ENCODE data around the gene ST13.
"Not testable (repeated sequence)": the region's sequence is repeated elsewhere in the genome, so short reads cannot be mapped to it uniquely, and the experiment has no call there.

Gene ST13

DNA sequence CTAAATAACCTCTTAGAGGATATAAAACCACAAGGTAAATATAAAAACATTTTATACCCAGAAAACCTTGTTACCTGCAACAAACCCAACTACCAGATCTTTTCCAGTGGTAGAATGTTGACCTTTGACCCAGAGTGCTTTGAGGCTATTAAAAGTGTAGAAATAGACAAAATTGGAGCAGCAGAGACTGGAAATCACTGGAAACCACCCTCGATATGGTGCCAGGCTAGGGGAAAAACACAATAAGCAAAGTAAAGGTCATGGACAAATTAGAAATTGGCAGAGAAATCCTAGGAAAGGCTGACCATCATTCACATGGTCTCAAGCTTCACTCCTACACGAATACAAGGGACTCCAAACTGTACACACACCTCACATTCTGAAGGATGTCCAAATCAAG, 64.0 kb downstream of the ST13 start:
- Histone ChIP-seq H3K36me3 (peaks cover 16% of the 10 kb centered on the region), H3K9me3 (ENCODE audit: severe bottlenecking) (no peaks in the 10 kb centered on the region), H3K4me3 (ENCODE audit: low read depth, low read length) (no peak overlapping the region), H3K27me3 (ENCODE audit: insufficient read depth, low read depth, severe bottlenecking) (no peaks in the 10 kb centered on the region), H3K27ac (no peak overlapping the region)
- TF ChIP-seq CTCF (IDR thresholded peaks at IDR 0.05; ENCODE audit: low read depth, low read length), result no peak
- no peak for DNase-seq

DNA sequence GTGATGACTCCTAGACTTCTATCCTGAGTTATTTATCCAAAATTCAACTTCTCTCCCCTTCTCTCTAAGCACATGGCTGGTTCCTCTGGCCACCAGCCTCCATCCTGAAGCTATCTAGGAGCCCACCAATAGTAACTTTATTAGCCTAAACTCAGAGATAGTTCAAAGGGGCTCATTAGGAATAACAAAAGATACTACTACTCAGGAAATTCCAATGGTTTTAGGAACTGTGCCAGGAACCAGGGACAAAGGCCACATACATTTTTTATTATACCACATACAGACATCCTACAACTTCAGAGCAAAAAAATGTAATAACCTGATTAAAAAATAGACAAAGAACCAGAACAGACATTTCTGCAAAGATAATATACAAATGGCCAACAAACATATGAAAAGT, 65.2 kb downstream of the ST13 start:
- Histone ChIP-seq H3K27ac (no peak overlapping the region), H3K4me3 (ENCODE audit: low read depth, low read length) (no peak overlapping the region), H3K36me3 (peaks cover 16% of the 10 kb centered on the region), H3K27me3 (ENCODE audit: insufficient read depth, low read depth, severe bottlenecking) (no peaks in the 10 kb centered on the region), H3K9me3 (ENCODE audit: severe bottlenecking) (no peaks in the 10 kb centered on the region)
- no peak for TF ChIP-seq CTCF (IDR thresholded peaks at IDR 0.05; ENCODE audit: low read depth, low read length)
- DNase-seq, result no peak

DNA sequence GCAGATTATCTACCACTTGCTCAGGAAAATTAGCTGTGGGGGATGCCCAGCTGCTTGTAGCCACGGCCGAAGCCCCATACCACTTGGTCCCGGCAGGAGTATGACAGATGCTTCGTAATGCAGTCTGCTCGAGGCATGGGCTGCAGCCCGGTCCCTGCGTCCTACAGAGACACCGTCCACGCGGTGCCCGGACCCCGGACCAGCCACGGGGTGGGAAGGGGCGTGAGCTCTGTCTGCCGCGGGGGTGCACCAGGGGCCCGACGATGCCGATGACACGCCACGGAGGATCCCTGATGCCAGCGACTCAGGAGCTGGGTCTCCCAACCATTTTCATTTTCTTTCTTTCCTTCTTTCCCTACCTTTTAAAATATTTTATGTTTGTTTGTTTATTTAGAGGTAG, 67.3 kb downstream of the ST13 start:
- H3K27ac ChIP-seq, result no peak overlapping the region
- H3K36me3 ChIP-seq, result peaks cover 17% of the 10 kb centered on the region
- no peak overlapping the region for H3K4me3 ChIP-seq (ENCODE audit: low read depth, low read length)
- no peaks in the 10 kb centered on the region for H3K27me3 ChIP-seq (ENCODE audit: insufficient read depth, low read depth, severe bottlenecking)
- TF ChIP-seq CTCF (IDR thresholded peaks at IDR 0.05; ENCODE audit: low read depth, low read length), result no peak
- H3K9me3 ChIP-seq (ENCODE audit: severe bottlenecking), result no peaks in the 10 kb centered on the region
- no peak for DNase-seq

DNA sequence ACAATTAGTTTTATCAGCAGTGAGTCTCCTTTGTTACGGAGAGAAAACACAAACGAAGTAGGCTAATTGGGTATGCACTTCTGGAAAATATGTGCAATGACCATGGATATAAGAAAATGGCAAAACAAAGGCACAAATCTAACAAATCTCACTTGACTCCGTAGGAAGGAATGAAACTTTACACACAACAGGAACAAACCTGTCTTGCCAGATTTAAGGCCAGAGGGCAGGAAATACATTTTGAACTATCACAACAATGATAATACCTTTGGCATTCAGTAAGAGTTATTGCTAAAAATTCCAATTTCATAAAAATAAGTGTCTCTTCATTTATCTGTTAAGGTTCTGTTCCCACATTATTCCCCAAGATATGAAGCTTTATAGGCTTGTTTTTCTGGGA, 73.9 kb downstream of the ST13 start:
- TF ChIP-seq CTCF (IDR thresholded peaks at IDR 0.05; ENCODE audit: low read depth, low read length), result no peak
- H3K27me3 ChIP-seq (ENCODE audit: insufficient read depth, low read depth, severe bottlenecking), result no peaks in the 10 kb centered on the region
- H3K4me3 ChIP-seq (ENCODE audit: low read depth, low read length), result no peak overlapping the region
- no peak for DNase-seq
- H3K27ac ChIP-seq, result no peak overlapping the region
- peaks cover 8% of the 10 kb centered on the region; the same call in 1 of the 2 replicates for H3K36me3 ChIP-seq
- H3K9me3 ChIP-seq (ENCODE audit: severe bottlenecking), result no peaks in the 10 kb centered on the region

DNA sequence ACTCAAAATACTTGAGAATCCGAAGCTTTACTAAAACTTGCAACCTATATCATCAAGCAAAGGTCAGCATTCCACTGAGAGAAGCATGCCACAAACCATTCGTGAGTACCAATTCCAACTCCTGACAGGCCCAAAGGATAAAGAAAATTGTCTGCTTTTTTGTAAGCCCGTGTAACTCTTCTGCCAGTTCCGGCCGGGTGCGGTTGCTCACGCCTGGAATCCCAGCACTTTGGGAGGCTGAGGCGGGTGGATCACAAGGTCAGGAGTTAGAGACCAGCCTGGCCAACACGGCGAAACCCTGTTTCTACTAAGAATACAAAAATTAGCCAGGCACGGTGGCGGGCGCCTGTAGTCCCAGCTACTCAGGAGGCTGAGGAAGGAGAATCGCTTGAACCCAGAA, 74.7 kb downstream of the ST13 start:
- not testable (repeated sequence) for DNase-seq; H3K27me3 ChIP-seq (ENCODE audit: insufficient read depth, low read depth, severe bottlenecking); H3K27ac ChIP-seq; H3K4me3 ChIP-seq (ENCODE audit: low read depth, low read length); H3K9me3 ChIP-seq (ENCODE audit: severe bottlenecking)
- peaks cover 14% of the 10 kb centered on the region for H3K36me3 ChIP-seq

All from WERI-Rb-1 (cell line).